Ecto neural progenitor cell (in vitro differentiated cells): ENCODE measurements around the gene FANCI.

ENCODE experiments used
- DNase-seq: peaks from one replicate; pipeline ENCODE4 v3.0.0-alpha.2; 2018; ENCODE audit warnings: low spot score

The FANCI gene

DNA sequence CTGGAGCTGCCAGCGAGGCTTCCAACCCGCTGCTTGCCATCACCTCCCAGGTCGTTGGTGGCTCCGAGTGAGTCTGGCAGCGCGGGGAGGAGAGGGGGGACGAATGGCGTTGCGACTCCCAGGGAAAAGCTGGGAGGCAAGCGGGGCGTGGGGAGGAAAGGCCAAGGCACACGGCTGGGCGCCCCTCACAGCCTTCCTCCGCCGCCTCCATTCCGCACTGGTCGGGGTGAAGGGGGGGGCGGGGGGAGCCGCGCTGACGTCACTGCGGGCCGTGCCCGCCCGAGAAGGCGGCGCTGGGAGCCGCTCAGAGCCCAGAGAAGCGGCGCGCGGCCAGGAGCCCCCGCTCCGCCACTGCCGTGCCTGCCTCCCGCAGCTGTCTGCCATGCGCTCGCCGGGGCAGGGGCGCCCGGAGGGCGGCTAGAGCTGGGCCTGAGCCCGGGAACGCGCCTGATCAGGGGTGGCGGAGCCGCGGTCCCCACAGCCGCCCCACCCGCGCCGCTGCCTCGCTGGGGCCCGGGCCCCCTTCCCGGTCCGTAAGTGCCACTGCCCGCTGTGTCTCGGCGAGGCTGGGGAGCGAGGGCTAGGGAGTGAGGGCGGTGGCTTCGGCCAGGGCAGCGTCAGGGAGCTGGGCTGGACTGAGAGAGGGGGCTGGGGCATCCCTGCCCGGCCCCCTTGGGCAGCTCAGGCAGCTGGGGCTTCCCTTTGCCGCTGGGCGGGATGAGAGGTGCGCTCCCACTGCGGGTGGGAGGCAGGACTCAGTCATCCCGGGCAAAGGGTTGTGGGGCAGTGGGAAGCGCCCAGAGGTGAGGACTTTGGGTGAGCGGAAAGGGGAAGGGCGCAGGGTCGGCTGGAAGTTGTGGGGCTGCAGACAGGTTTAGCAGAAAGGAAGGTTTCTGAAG is 118.7 kb downstream of the FANCI start:
- DNase-seq: no peak

DNA sequence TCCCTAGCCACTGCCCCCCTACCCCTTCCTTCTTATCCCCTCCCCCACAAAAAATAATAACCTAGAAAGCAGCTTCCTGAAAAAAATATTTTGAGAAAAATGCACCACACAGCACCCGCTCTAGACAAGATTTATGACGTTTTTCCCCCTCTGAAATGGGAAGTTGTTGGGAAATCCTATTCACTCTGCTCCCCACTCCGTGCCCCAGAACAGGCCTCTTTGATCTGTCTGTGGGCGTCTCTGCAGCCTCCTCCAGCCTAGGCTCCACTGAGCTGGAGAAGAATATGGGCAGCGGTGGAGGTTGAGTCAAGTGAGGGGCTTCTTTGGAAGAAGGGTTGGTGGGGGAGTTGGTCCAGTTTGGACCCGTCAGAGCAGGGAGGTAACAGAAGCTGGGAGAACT is 119.4 kb downstream of the FANCI start:
- no peak for DNase-seq

DNA sequence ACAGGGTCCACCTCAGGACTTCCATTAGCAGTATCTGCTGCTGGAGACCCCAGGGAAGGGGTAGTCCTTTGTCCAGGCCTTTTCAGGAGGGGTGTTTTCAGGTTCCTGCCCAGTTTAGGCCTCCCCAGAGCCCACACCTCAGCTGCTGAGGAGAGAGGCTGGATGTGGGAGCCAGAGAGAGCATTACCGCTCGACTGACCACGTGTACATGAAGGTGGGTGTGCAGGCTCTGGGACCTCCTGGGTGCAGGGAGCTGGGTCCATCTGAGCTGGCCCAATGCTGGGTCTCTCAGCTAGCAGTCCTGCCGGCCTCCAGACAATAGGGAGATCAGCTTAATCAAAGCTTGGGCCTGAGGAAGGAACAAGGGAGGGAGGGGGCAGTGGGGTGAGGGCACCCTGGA is 120.0 kb downstream of the FANCI start:
- DNase-seq: no peak

DNA sequence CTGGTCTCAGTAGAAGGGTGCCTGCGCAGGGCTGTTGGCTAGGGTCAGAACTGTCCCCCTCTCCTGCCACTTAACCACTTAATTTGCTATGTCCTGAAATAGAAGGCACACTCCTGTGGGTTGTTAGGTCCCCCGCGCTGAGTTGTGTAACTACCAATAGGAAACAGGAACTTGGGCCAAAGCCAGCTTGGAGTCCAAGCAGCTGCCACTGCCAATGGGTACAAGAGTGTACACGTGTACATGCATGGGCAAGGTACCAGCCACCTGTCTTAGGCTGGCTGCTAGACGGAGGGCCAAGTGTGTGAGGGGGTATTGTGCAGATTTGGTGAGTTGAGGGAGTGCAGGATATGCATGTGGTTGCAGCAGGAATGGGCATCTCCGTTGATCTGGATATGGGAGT is 120.6 kb downstream of the FANCI start:
- no peak for DNase-seq

DNA sequence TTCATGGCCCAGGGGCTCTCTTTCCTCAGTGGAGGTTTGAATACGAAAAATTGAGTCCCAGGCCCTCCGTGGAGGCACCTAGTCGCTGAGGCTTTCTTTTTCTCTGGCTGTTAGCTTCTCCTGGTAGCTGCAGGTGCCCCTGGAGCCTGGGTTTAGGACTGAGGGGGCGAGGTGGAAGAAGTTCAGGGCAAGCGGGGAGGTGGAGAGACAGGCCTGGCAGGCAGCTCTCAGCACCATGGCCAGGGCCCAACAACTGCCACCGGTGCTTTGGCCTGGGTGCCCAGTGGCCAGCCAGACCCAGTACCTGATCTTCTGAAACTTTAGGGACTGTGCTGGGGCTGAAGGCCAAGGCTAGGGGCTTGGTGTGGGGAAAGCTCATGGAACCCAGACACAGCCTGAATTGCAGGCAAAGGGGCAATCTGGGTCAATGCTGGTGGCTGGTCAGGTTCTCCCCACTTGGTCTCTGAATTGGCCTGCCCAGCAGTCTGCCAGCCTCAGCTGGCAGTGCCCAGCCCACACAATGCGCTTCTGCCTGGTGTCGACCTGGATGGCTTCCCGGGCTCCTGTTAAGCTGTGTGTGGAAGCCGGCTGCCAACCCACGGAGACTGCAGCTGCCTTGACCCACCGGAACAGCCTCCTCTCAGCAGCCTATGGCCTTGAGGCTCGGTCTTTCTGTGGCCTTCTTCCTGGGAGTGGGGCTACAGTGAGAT is 121.1 kb downstream of the FANCI start:
- DNase-seq: no peak

DNA sequence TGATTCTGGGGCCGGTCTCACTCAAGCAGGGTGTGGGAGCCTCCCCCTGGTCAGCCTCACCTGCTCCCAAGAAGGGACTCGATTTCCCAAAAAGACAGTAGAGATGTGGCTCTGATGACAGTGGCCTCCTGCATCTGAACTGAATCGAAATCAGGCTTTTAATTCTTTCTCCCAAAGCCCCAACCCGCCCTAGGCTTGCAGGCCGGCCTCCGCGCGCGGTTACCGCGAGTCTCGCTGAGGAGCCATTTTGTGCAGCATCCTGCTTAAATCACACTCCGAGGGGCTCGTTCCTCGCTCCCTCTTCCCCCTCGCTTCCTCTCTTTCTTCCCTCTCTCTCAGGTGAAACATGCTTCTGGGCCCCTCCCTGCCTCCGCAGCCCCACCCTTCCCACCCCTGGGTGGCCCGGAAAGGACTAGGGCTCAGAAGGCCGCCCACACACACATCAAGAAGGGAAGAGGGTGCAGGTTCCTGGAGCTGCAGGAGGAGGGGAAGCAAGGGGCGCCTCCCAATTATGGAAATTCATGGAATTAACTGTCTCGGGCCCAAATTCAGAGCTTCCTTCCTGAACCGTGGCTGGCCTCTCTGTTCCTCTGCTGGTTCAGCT is 121.8 kb downstream of the FANCI start:
- no peak for DNase-seq
